HG03432 (cell line): Measurements from ENCODE around the gene HRH2.
"Not testable (repeated sequence)": the region's sequence is repeated elsewhere in the genome, so short reads cannot be mapped to it uniquely, and the experiment has no call there.

Experiments used
- ATAC-seq: cut with Tn5 transposase; IDR thresholded peaks from one replicate; pipeline ENCODE4 v1.9.1; 2021; ENCODE audit warnings: mild to moderate bottlenecking, moderate library complexity; ENCODE audit not compliant: unreplicated experiment

Gene HRH2

GRCh38 chr5:175711472-175712312 lies 53.8 kb downstream of the HRH2 start:
- ATAC-seq: no peak

- ATAC-seq: no peak
Observed at GRCh38 chr5:175712313-175712680, 54.4 kb downstream of the HRH2 start.

GRCh38 chr5:175712681-175713085 lies 54.8 kb downstream of the HRH2 start:
- ATAC-seq: no peak

GRCh38 chr5:175713930-175714329 lies 56.1 kb downstream of the HRH2 start:
- ATAC-seq: no peak

- no peak for ATAC-seq
Observed at GRCh38 chr5:175714479-175715085, 56.7 kb downstream of the HRH2 start.

GRCh38 chr5:175715627-175716522 lies 58.0 kb downstream of the HRH2 start:
- ATAC-seq: no peak

GRCh38 chr5:175717837-175718236 lies 60.0 kb downstream of the HRH2 start:
- no peak for ATAC-seq

GRCh38 chr5:175718401-175719108 lies 60.7 kb downstream of the HRH2 start:
- ATAC-seq: no peak

- not testable (repeated sequence) for ATAC-seq
Observed at GRCh38 chr5:175719109-175719432, 61.2 kb downstream of the HRH2 start.

GRCh38 chr5:175724314-175725275 lies 66.7 kb downstream of the HRH2 start:
- no peak for ATAC-seq

- no peak for ATAC-seq
Observed at GRCh38 chr5:175728316-175728715, 70.4 kb downstream of the HRH2 start.

- no peak for ATAC-seq
Observed at GRCh38 chr5:175728885-175729828, 71.3 kb downstream of the HRH2 start.

GRCh38 chr5:175729829-175730277 lies 72.0 kb downstream of the HRH2 start:
- ATAC-seq: peak; percentile 84

- no peak for ATAC-seq
Observed at GRCh38 chr5:175731172-175731571, 73.3 kb downstream of the HRH2 start.

- no peak for ATAC-seq
Observed at GRCh38 chr5:175731756-175732465, 74.0 kb downstream of the HRH2 start.

- ATAC-seq: no peak
Observed at GRCh38 chr5:175733017-175733416, 75.1 kb downstream of the HRH2 start.

- no peak for ATAC-seq
Observed at GRCh38 chr5:175734016-175734415, 76.1 kb downstream of the HRH2 start.

GRCh38 chr5:175734501-175734900 lies 76.6 kb downstream of the HRH2 start:
- no peak for ATAC-seq
